Right atrium auricular region (tissue), 2 donors: Measurements from ENCODE around the gene PFDN6. TPM values are rescaled to one million over a fixed set of nuclear protein-coding genes. Genes with fewer than 3 reads are reported as not detected.

Source experiments
- DNase-seq: peaks from one replicate; pipeline ENCODE4 v3.0.0-alpha.2; 2019; ENCODE audit warnings: low spot score
- H3K27ac ChIP-seq, 2 donors: fragments of 200-600 bp; sonication (generic); 1 replicate in 1 of 2; 2 replicates in 1 of 2; pipeline ENCODE4 v1.5.1; 2016 to 2019
- H3K27me3 ChIP-seq, 2 donors: fragments of 200-600 bp; sonication (generic); one replicate each; pipeline versions ENCODE4 v1.5.1 to v1.6.0; 2017 to 2019
- H3K36me3 ChIP-seq: fragments of 200-600 bp; sonication (generic); one replicate; pipeline ENCODE4 v1.5.1; 2016
- H3K4me1 ChIP-seq, 2 donors: fragments of 200-600 bp; sonication (generic); one replicate each; pipeline versions ENCODE4 v1.5.1 to v1.6.0; 2017 to 2019
- H3K4me3 ChIP-seq, 2 donors: fragments of 200-600 bp; sonication (generic); 1 replicate in 1 of 2; 2 replicates in 1 of 2; pipeline ENCODE4 v1.5.1; 2017 to 2019; ENCODE audit warnings: mild to moderate bottlenecking in 1 of 2, moderate library complexity in 1 of 2
- H3K9me3 ChIP-seq, 2 donors: fragments of 200-600 bp; sonication (generic); one replicate each; pipeline ENCODE4 v1.5.1; 2019
- CTCF ChIP-seq, 2 donors: fragments of 200-600 bp; sonication (generic); IDR thresholded peaks; one replicate each; pipeline ENCODE4 v1.5.1; 2019; ENCODE audit warnings: antibody characterized with exemption in 2 of 2
- total RNA-seq, 2 donors: library from RNA; depleted of rRNA; stranded (reverse); fragments of >200 nt; gene quantifications; one replicate each; pipeline ENCODE4 v1.1.0, GENCODE V29; 2016

The PFDN6 gene
- total RNA-seq, 2 donors from 2014 or later: 23.4 to 29.5 TPM

GRCh38 chr6:33248932-33249731, 40.3 kb upstream of the PFDN6 start:
- peak overlapping the region; percentile 48 to 62 for H3K4me3 ChIP-seq
- no peaks in the 10 kb centered on the region for H3K27me3 ChIP-seq
- peak in 1 of 2 donors; percentile 32 for TF ChIP-seq CTCF (IDR thresholded peaks at IDR 0.05)

GRCh38 chr6:33249732-33250630, 39.4 kb upstream of the PFDN6 start:
- Histone ChIP-seq H3K4me1 (peaks cover 0 to 25% of the 10 kb centered on the region in 2 donors), H3K9me3 (no peaks in the 10 kb centered on the region), H3K27me3 (no peaks in the 10 kb centered on the region), H3K36me3 (no peaks in the 10 kb centered on the region), H3K27ac (peak overlapping the region; percentile 93 to 95), H3K4me3 (peak overlapping the region; percentile 48 to 62)
- no peak for TF ChIP-seq CTCF (IDR thresholded peaks at IDR 0.05)
- no peak for DNase-seq

More at GRCh38 chr6:33248932-33249731, 40.3 kb upstream of the PFDN6 start:
- peak overlapping the region; percentile 93 to 95 for H3K27ac ChIP-seq
- peaks cover 0 to 25% of the 10 kb centered on the region in 2 donors for H3K4me1 ChIP-seq
- DNase-seq: peak; percentile 99
- H3K9me3 ChIP-seq: no peaks in the 10 kb centered on the region
- no peaks in the 10 kb centered on the region for H3K36me3 ChIP-seq

GRCh38 chr6:33250731-33251130, 38.7 kb upstream of the PFDN6 start:
- Histone ChIP-seq H3K4me1 (peaks cover 0 to 25% of the 10 kb centered on the region in 2 donors), H3K36me3 (no peaks in the 10 kb centered on the region), H3K4me3 (no peak overlapping the region), H3K27ac (no peak overlapping the region), H3K27me3 (no peaks in the 10 kb centered on the region), H3K9me3 (no peaks in the 10 kb centered on the region)
- TF ChIP-seq CTCF (IDR thresholded peaks at IDR 0.05): no peak
- no peak for DNase-seq

GRCh38 chr6:33251395-33252012, 37.9 kb upstream of the PFDN6 start:
- no peak for DNase-seq
- H3K27me3 ChIP-seq: no peaks in the 10 kb centered on the region
- no peak overlapping the region for H3K4me3 ChIP-seq
- H3K9me3 ChIP-seq: no peaks in the 10 kb centered on the region
- no peak for TF ChIP-seq CTCF (IDR thresholded peaks at IDR 0.05)
- no peak overlapping the region for H3K27ac ChIP-seq
- peaks cover 0 to 25% of the 10 kb centered on the region in 2 donors for H3K4me1 ChIP-seq
- no peaks in the 10 kb centered on the region for H3K36me3 ChIP-seq

GRCh38 chr6:33252759-33253158, 36.6 kb upstream of the PFDN6 start:
- Histone ChIP-seq H3K9me3 (no peaks in the 10 kb centered on the region), H3K4me1 (peaks cover 0 to 24% of the 10 kb centered on the region in 2 donors), H3K27me3 (no peaks in the 10 kb centered on the region), H3K4me3 (no peak overlapping the region), H3K36me3 (no peaks in the 10 kb centered on the region), H3K27ac (no peak overlapping the region)
- DNase-seq: no peak
- no peak for TF ChIP-seq CTCF (IDR thresholded peaks at IDR 0.05)
